Upper lobe of left lung (tissue), 6 donors: ENCODE data around the gene PTPRM. TPM values are rescaled to one million over a fixed set of nuclear protein-coding genes. Genes with fewer than 3 reads are reported as not detected.

Experiments
- ATAC-seq, 2 donors: fragments of 200-7000 bp; cut with Tn5 transposase; one replicate each; pipeline ENCODE4 v1.9.1; 2022; ENCODE audit warnings: mild to moderate bottlenecking in 2 of 2, moderate library complexity in 2 of 2; ENCODE audit not compliant: low FRiP score in 2 of 2
- DNase-seq, 2 donors: peaks; one replicate each; pipeline ENCODE4 v3.0.0-alpha.2; 2019 to 2020
- H3K27ac ChIP-seq, 4 donors: fragments of 200-600 bp; sonication (generic); one replicate each; pipeline ENCODE4 v1.5.1; 2016 to 2019
- H3K27me3 ChIP-seq, 4 donors: fragments of 200-600 bp; sonication (generic); one replicate each; pipeline ENCODE4 v1.5.1; 2017 to 2019
- H3K36me3 ChIP-seq, 4 donors: fragments of 200-600 bp; sonication (generic); one replicate each; pipeline ENCODE4 v1.5.1; 2016 to 2019
- H3K4me1 ChIP-seq, 4 donors: fragments of 200-600 bp; sonication (generic); one replicate each; pipeline ENCODE4 v1.5.1; 2018 to 2019
- H3K4me3 ChIP-seq, 4 donors: fragments of 200-600 bp; sonication (generic); one replicate each; pipeline ENCODE4 v1.5.1; 2017 to 2019; ENCODE audit warnings: mild to moderate bottlenecking in 2 of 4, moderate library complexity in 1 of 4
- H3K9me3 ChIP-seq, 4 donors: fragments of 200-600 bp; sonication (generic); one replicate each; pipeline ENCODE4 v1.5.1; 2018 to 2019
- CTCF ChIP-seq, 6 experiments: fragments of 450-650 bp in 4 of 6; fragments of 200-600 bp in 2 of 6; sonication (generic) in 2 of 6; IDR thresholded peaks; one replicate each; pipeline ENCODE4 v1.5.1; 2016 to 2019; ENCODE audit warnings: antibody characterized with exemption in 6 of 6
- EP300 ChIP-seq, 4 donors: sonication (generic); formaldehyde crosslinking; IDR thresholded peaks; one replicate each; pipeline ENCODE4 v1.5.1; 2017; ENCODE audit warnings: antibody characterized with exemption in 4 of 4, control low read depth in 2 of 4
- POLR2A ChIP-seq, 4 donors: fragments of 450-650 bp; IDR thresholded peaks; one replicate each; pipeline ENCODE4 v1.5.1; 2016 to 2017; ENCODE audit warnings: antibody characterized with exemption in 4 of 4, mild to moderate bottlenecking in 2 of 4
- POLR2AphosphoS5 ChIP-seq, 2 donors: sonication (generic); formaldehyde crosslinking; IDR thresholded peaks; one replicate each; pipeline ENCODE4 v1.5.1; 2017; ENCODE audit warnings: antibody characterized with exemption in 2 of 2
- WGBS, 2 donors: methylation state at CpG; one replicate each; pipeline ENCODE4 v1.1.5; 2017 to 2018; 5-methylcytosine and 5-hydroxymethylcytosine counted together
- small RNA-seq, 4 donors: library from RNA; depleted of rRNA; stranded (forward); fragments of <200 nt; gene quantifications; one replicate each; pipeline ENCODE3, GENCODE V24; 2016
- total RNA-seq, 6 donors: library from RNA; depleted of rRNA in 4 of 6; stranded (reverse); fragments of >200 nt in 4 of 6; gene quantifications; one replicate each; pipeline versions ENCODE4 v1.1.0 to v1.2.1, GENCODE V29; 2016 to 2021
- donor health status: DM: no; HTN: no; CAD: no; lungs with moderate emphysema.
- donor health status: DM: no; HTN: yes; CAD: no; lungs with severe emphysema.

Gene PTPRM
- total RNA-seq, 6 donors from 2014 or later = 82.0 to 201 (median 154) TPM

DNA sequence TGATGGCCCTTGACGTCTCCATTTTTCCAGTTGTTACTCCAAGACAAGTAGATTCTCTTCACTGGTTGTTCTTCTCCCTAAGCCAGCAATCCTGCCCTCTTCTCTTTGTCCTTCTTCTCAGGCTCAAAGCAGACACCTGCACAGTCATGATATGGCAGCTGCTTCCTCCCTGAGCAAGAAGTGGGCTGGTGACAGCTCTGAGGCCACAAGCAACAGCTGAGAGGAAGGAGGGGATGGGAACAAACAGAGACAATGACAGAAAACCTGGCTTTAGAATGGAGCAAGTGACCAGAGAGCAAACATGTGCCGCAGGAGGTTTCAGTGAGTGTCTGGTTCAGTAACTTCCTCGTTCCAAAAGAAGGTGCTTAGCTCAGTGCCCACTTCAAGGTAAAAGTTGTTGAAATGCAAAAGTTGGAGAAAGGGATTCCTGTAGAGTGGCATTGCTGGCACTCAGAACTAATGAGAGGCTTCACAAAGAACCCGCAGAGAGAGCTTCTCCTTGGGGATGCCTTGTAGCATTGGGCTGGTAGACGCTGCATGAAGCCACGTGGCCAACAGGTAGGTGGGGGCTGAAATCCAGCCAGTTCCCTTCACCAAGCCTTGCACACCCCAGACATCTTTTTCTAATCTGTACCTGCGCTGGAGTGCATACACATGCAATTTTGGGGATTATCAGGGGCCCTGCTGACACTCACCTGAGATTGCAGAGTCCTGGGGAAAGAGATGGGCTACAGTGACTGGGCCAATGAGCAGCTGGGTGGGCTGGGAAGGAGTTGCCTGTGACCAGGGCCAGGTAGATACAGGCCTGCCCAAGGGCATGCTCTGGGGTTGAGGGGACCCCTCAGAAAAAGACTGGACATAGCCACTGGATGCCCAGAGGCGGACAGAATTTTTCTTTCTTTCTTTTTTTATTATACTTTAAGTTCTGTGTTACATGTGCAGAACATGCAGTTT lies 888.8 kb downstream of the PTPRM start:
- ATAC-seq = peak in 1 of 2 donors; percentile 56
- TF ChIP-seq POLR2AphosphoS5 (IDR thresholded peaks at IDR 0.05) (no peak), CTCF (IDR thresholded peaks at IDR 0.05) (no peak), POLR2A (IDR thresholded peaks at IDR 0.05) (no peak), EP300 (IDR thresholded peaks at IDR 0.05) (no peak)
- no peaks in the 10 kb centered on the region for H3K4me1 ChIP-seq
- H3K4me3 ChIP-seq = no peak overlapping the region
- H3K27ac ChIP-seq = no peak overlapping the region
- no peaks in the 10 kb centered on the region for H3K36me3 ChIP-seq
- DNase-seq = no peak
- WGBS, 2 donors = 67 to 73% methylated on average over 8 of the region's 8 CpGs
- H3K9me3 ChIP-seq = no peaks in the 10 kb centered on the region
- no peaks in the 10 kb centered on the region for H3K27me3 ChIP-seq

Small RNAs within 50 kb of the gene (small RNA-seq; reads per million reads assigned to genes)
- gene AP001094.1 = 0 reads per million in 4 donors
- 0 reads per million in 4 donors for gene RF00012
